ENCODE results near the gene SDF2. TPM values are rescaled to one million over a fixed set of nuclear protein-coding genes. Genes with fewer than 3 reads are reported as not detected.
A peak's percentile ranks its signal among the peaks of the same experiment; 100 is the strongest.
"Not testable (repeated sequence)": the region's sequence is repeated elsewhere in the genome, so short reads cannot be mapped to it uniquely, and the experiment has no call there.

Gene SDF2
- total and polyA plus RNA-seq, 10 donors, result 28.7 to 54.5 (median 46.5) TPM

GRCh38 chr17:28612936-28613872 lies 48.5 kb downstream of the SDF2 start:
- H3K36me3 ChIP-seq, result peaks cover 9 to 92% (median 58%) of the 10 kb centered on the region in 6 donors
- TF ChIP-seq POLR2A (IDR thresholded peaks at IDR 0.05) (no peak), POLR2AphosphoS5 (IDR thresholded peaks at IDR 0.05) (no peak), CTCF (IDR thresholded peaks at IDR 0.05 in 8 of 11, conservative IDR thresholded peaks at IDR 0.05 in 3 of 11) (peak in 10 of 11 experiments; percentile 24 to 75 (median 65))
- intact Hi-C loops (cut with DNase I; ENCODE audit: low total_unique reads), result loop anchor here (5.0 kb wide), 2 partner anchors 66 to 121 kb away; no protein-coding TSS in a partner anchor
- no peak overlapping the region for H3K4me3 ChIP-seq
- 80 to 88% (median 82%) methylated on average over 5 to 6 of the region's 6 CpGs for WGBS, 5 donors
- H3K4me1 ChIP-seq, result peaks cover 0 to 31% (median 6%) of the 10 kb centered on the region in 6 donors
- H3K27ac ChIP-seq, result peak overlapping the region in 1 of 8 donors; percentile 31
- no peaks in the 10 kb centered on the region for H3K9me3 ChIP-seq
- peak; percentile 43 for DNase-seq
- H3K27me3 ChIP-seq (replicated peaks in 1 of 7), result no peaks in the 10 kb centered on the region

GRCh38 chr17:28612531-28612930 lies 49.2 kb downstream of the SDF2 start:
- WGBS, 5 donors, result 17 to 28% (median 24%) methylated on average over 2 of the region's 2 CpGs
- intact Hi-C loops (cut with DNase I; ENCODE audit: low total_unique reads), result loop anchor here (5.0 kb wide), 2 partner anchors 65 to 120 kb away; no protein-coding TSS in a partner anchor
- peaks cover 9 to 85% (median 51%) of the 10 kb centered on the region in 6 donors for H3K36me3 ChIP-seq

GRCh38 chr17:28610376-28610775 lies 51.3 kb downstream of the SDF2 start:
- 87 to 94% (median 91%) methylated on average over 8 of the region's 8 CpGs for WGBS, 5 donors
- no peak for DNase-seq
- TF ChIP-seq POLR2AphosphoS5 (IDR thresholded peaks at IDR 0.05) (no peak), POLR2A (IDR thresholded peaks at IDR 0.05) (no peak), CTCF (IDR thresholded peaks at IDR 0.05 in 8 of 11, conservative IDR thresholded peaks at IDR 0.05 in 3 of 11) (no peak)
- Histone ChIP-seq H3K4me3 (no peak overlapping the region), H3K9me3 (no peaks in the 10 kb centered on the region), H3K4me1 (peaks cover 0 to 27% (median 6%) of the 10 kb centered on the region in 6 donors), H3K36me3 (peaks cover 4 to 84% (median 29%) of the 10 kb centered on the region in 6 donors), H3K27ac (no peak overlapping the region), H3K27me3 (replicated peaks in 1 of 7) (no peaks in the 10 kb centered on the region)
- intact Hi-C loops (cut with DNase I; ENCODE audit: low total_unique reads), result loop anchor here (5.0 kb wide), 2 partner anchors 63 to 118 kb away; no protein-coding TSS in a partner anchor

More at GRCh38 chr17:28612531-28612930, 49.2 kb downstream of the SDF2 start:
- DNase-seq, result no peak
- no peak overlapping the region for H3K4me3 ChIP-seq
- peak overlapping the region in 2 of 8 donors; percentile 16 to 31 for H3K27ac ChIP-seq
- H3K9me3 ChIP-seq, result no peaks in the 10 kb centered on the region
- H3K27me3 ChIP-seq (replicated peaks in 1 of 7), result no peaks in the 10 kb centered on the region
- TF ChIP-seq CTCF (IDR thresholded peaks at IDR 0.05 in 8 of 11, conservative IDR thresholded peaks at IDR 0.05 in 3 of 11), result no peak
- peak in 1 of 3 donors; percentile 6 for TF ChIP-seq POLR2AphosphoS5 (IDR thresholded peaks at IDR 0.05)
- H3K4me1 ChIP-seq, result peaks cover 0 to 31% (median 6%) of the 10 kb centered on the region in 6 donors

GRCh38 chr17:28604031-28604430 lies 57.7 kb downstream of the SDF2 start:
- Histone ChIP-seq H3K36me3 (peaks cover 0 to 36% (median 0%) of the 10 kb centered on the region in 6 donors), H3K4me1 (peaks cover 5 to 12% (median 9%) of the 10 kb centered on the region in 6 donors)
- intact Hi-C loops (cut with DNase I; ENCODE audit: low total_unique reads); H3K9me3 ChIP-seq; H3K4me3 ChIP-seq; H3K27me3 ChIP-seq (replicated peaks in 1 of 7); H3K27ac ChIP-seq: not testable (repeated sequence)
- DNase-seq, result peak; percentile 32
- 92 to 98% (median 95%) methylated on average over 5 to 31 of the region's 31 CpGs for WGBS, 5 donors
